Hepatocyte (in vitro differentiated cells): Measurements from ENCODE around the gene ATAD2B. TPM values are rescaled to one million over a fixed set of nuclear protein-coding genes. Genes with fewer than 3 reads are reported as not detected.

Experiments used
- DNase-seq: peaks from one replicate; pipeline ENCODE4 v3.0.0-alpha.2; 2016; ENCODE audit warnings: low spot score
- H2AFZ ChIP-seq: fragments of 200-600 bp; sonication (generic); 2 replicates; pipeline ENCODE4 v1.6.0; 2016; ENCODE audit warnings: antibody characterized with exemption, mild to moderate bottlenecking
- H3K27ac ChIP-seq: fragments of 200-600 bp; sonication (generic); 2 replicates; pipeline ENCODE4 v1.5.1; 2016; ENCODE audit warnings: mild to moderate bottlenecking
- H3K27me3 ChIP-seq: fragments of 200-600 bp; sonication (generic); 2 replicates; pipeline ENCODE4 v1.6.1; 2016
- H3K36me3 ChIP-seq: fragments of 200-600 bp; sonication (generic); replicated peaks from 2 replicates; pipeline ENCODE4 v1.5.1; 2016; ENCODE audit warnings: low read depth; ENCODE audit not compliant: insufficient read depth
- H3K4me1 ChIP-seq: fragments of 200-600 bp; sonication (generic); 2 replicates; pipeline ENCODE4 v1.5.1; 2016; ENCODE audit warnings: mild to moderate bottlenecking, moderate library complexity; ENCODE audit not compliant: insufficient read depth
- H3K4me2 ChIP-seq: fragments of 200-600 bp; sonication (generic); 2 replicates; pipeline ENCODE4 v1.6.0; 2016
- H3K4me3 ChIP-seq: fragments of 200-600 bp; sonication (generic); 2 replicates; pipeline ENCODE4 v1.5.1; 2016; ENCODE audit warnings: mild to moderate bottlenecking
- H3K79me2 ChIP-seq: fragments of 200-600 bp; sonication (generic); 2 replicates; pipeline ENCODE4 v1.6.0; 2017; ENCODE audit warnings: mild to moderate bottlenecking
- H3K9me2 ChIP-seq: fragments of 200-600 bp; sonication (generic); replicated peaks from 2 replicates; pipeline ENCODE4 v1.6.0; 2017; ENCODE audit warnings: mild to moderate bottlenecking; ENCODE audit not compliant: insufficient read depth
- H3K9me3 ChIP-seq: fragments of 200-600 bp; sonication (generic); 2 replicates; pipeline ENCODE4 v1.5.1; 2016; ENCODE audit warnings: low read depth, mild to moderate bottlenecking
- H4K20me1 ChIP-seq: fragments of 200-600 bp; sonication (generic); 2 replicates; pipeline ENCODE4 v1.6.0; 2016; ENCODE audit warnings: mild to moderate bottlenecking; ENCODE audit not compliant: insufficient read depth, poor library complexity, severe bottlenecking
- CTCF ChIP-seq: fragments of 200-600 bp; sonication (generic); IDR thresholded peaks from 2 replicates; pipeline ENCODE4 v1.5.1; 2016; ENCODE audit warnings: antibody characterized with exemption, mild to moderate bottlenecking; ENCODE audit not compliant: poor library complexity
- EZH2 ChIP-seq: fragments of 200-600 bp; sonication (generic); IDR thresholded peaks from 2 replicates; pipeline ENCODE4 v1.6.1; 2016; ENCODE audit warnings: antibody characterized with exemption, mild to moderate bottlenecking, borderline replicate concordance
- EZH2phosphoT487 ChIP-seq: fragments of 200-600 bp; sonication (generic); IDR thresholded peaks from one replicate; pipeline ENCODE4 v1.6.1; 2018; ENCODE audit warnings: antibody characterized with exemption, mild to moderate bottlenecking, low read depth, moderate library complexity; ENCODE audit not compliant: unreplicated experiment, severe bottlenecking
- WGBS: methylation state at CpG from one replicate; pipeline ENCODE4 v1.1.6; 2016; ENCODE audit warnings: low lambda C conversion rate; ENCODE audit errors: missing lambda C conversion rate; 5-methylcytosine and 5-hydroxymethylcytosine counted together
- polyA plus RNA-seq: library from polyadenylated mRNA; unstranded; fragments of >200 nt; fragmentation: Nextera tagmentation; extraction: Ambion mirVana; gene quantifications from 2 replicates; pipeline ENCODE4 v1.2.1, GENCODE V29; 2016
- total RNA-seq: library from RNA; depleted of rRNA; stranded (reverse); fragments of >200 nt; gene quantifications from 2 replicates; pipeline ENCODE4 v1.2.3, GENCODE V29; 2014

ATAD2B gene
- total and polyA plus RNA-seq, 2 experiments from 2014 or later: 6.1 to 17.1 TPM

GRCh38 chr2:23793476-23793875, 133.4 kb downstream of the ATAD2B start:
- H3K4me3 ChIP-seq: no peak overlapping the region
- no peak for TF ChIP-seq CTCF
- no peak for TF ChIP-seq EZH2
- no peak overlapping the region for H3K4me2 ChIP-seq
- no peaks in the 10 kb centered on the region for H3K9me2 ChIP-seq
- WGBS: 91% methylated on average over 2 of the region's 2 CpGs
- H3K9me3 ChIP-seq: no peaks in the 10 kb centered on the region
- H3K79me2 ChIP-seq: peaks cover 3% of the 10 kb centered on the region
- no peak overlapping the region for H3K27ac ChIP-seq
- no peaks in the 10 kb centered on the region for H3K36me3 ChIP-seq
- H3K4me1 ChIP-seq: peaks cover 18% of the 10 kb centered on the region
- H3K27me3 ChIP-seq: no peaks in the 10 kb centered on the region
- no peaks in the 10 kb centered on the region for H4K20me1 ChIP-seq
- no peak for DNase-seq
- no peak overlapping the region for H2AFZ ChIP-seq

- Histone ChIP-seq H3K9me3 (no peaks in the 10 kb centered on the region), H3K4me2 (no peak overlapping the region), H2AFZ (no peak overlapping the region), H3K27ac (peak overlapping the region; percentile 80), H4K20me1 (no peaks in the 10 kb centered on the region), H3K79me2 (peaks cover 3% of the 10 kb centered on the region), H3K36me3 (no peaks in the 10 kb centered on the region), H3K4me3 (no peak overlapping the region), H3K4me1 (peaks cover 19% of the 10 kb centered on the region), H3K9me2 (no peaks in the 10 kb centered on the region), H3K27me3 (no peaks in the 10 kb centered on the region)
- DNase-seq: peak; percentile 22
- TF ChIP-seq EZH2: no peak
- TF ChIP-seq EZH2phosphoT487: no peak
- no peak for TF ChIP-seq CTCF
These were observed 135.9 kb downstream of the ATAD2B start for GRCh38 chr2:23791030-23791429.

GRCh38 chr2:23789012-23789411, 137.9 kb downstream of the ATAD2B start:
- TF ChIP-seq EZH2 (no peak), EZH2phosphoT487 (no peak), CTCF (no peak)
- peak; percentile 37 for DNase-seq
- 68% methylated on average over 1 of the region's 1 CpG for WGBS
- Histone ChIP-seq H4K20me1 (no peaks in the 10 kb centered on the region), H3K79me2 (peaks cover 3% of the 10 kb centered on the region), H2AFZ (no peak overlapping the region), H3K9me3 (no peaks in the 10 kb centered on the region), H3K4me2 (no peak overlapping the region), H3K36me3 (no peaks in the 10 kb centered on the region), H3K9me2 (no peaks in the 10 kb centered on the region), H3K4me3 (no peak overlapping the region), H3K27me3 (no peaks in the 10 kb centered on the region), H3K4me1 (peaks cover 19% of the 10 kb centered on the region), H3K27ac (peak overlapping the region; percentile 53)

GRCh38 chr2:23788100-23788499, 138.8 kb downstream of the ATAD2B start:
- H3K36me3 ChIP-seq: no peaks in the 10 kb centered on the region
- no peak for DNase-seq
- no peak for TF ChIP-seq CTCF
- TF ChIP-seq EZH2phosphoT487: no peak
- no peak for TF ChIP-seq EZH2
- no peak overlapping the region for H3K4me2 ChIP-seq
- H3K4me1 ChIP-seq: peaks cover 19% of the 10 kb centered on the region
- H3K79me2 ChIP-seq: peaks cover 3% of the 10 kb centered on the region
- no peaks in the 10 kb centered on the region for H3K9me3 ChIP-seq
- H2AFZ ChIP-seq: no peak overlapping the region
- H3K27ac ChIP-seq: peak overlapping the region; percentile 53
- H3K27me3 ChIP-seq: no peaks in the 10 kb centered on the region
- H3K4me3 ChIP-seq: no peak overlapping the region
- H4K20me1 ChIP-seq: no peaks in the 10 kb centered on the region
- H3K9me2 ChIP-seq: no peaks in the 10 kb centered on the region
- WGBS: 64% methylated on average over 1 of the region's 1 CpG
